GM12864 (cell line): ENCODE data around the gene HAUS3.
A peak's percentile ranks its signal among the peaks of the same experiment; 100 is the strongest.

ENCODE experiments used
- DNase-seq: peaks from one replicate; pipeline ENCODE4 v3.0.0-alpha.2; 2011; ENCODE audit warnings: low read depth
- H3K4me3 ChIP-seq: 2 replicates; pipeline ENCODE4 v1.5.1; 2011; ENCODE audit warnings: mild to moderate bottlenecking, low read depth, low read length, control low read depth
- TF ChIP-seq, protein P1 (sequence below): IDR thresholded peaks from 2 replicates; pipeline ENCODE4 v1.5.1; 2011; ENCODE audit warnings: low read depth, mild to moderate bottlenecking, moderate library complexity, low read length, control low read depth, inconsistent platforms; ENCODE audit errors: missing control alignments

HAUS3 gene

GRCh38 chr4:2262145-2262943, 20.4 kb upstream of the HAUS3 start:
- H3K4me3 ChIP-seq: peak overlapping the region; percentile 77
- TF ChIP-seq, protein P1, sequence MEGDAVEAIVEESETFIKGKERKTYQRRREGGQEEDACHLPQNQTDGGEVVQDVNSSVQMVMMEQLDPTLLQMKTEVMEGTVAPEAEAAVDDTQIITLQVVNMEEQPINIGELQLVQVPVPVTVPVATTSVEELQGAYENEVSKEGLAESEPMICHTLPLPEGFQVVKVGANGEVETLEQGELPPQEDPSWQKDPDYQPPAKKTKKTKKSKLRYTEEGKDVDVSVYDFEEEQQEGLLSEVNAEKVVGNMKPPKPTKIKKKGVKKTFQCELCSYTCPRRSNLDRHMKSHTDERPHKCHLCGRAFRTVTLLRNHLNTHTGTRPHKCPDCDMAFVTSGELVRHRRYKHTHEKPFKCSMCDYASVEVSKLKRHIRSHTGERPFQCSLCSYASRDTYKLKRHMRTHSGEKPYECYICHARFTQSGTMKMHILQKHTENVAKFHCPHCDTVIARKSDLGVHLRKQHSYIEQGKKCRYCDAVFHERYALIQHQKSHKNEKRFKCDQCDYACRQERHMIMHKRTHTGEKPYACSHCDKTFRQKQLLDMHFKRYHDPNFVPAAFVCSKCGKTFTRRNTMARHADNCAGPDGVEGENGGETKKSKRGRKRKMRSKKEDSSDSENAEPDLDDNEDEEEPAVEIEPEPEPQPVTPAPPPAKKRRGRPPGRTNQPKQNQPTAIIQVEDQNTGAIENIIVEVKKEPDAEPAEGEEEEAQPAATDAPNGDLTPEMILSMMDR: no peak
- DNase-seq: peak; percentile 97

- TF ChIP-seq, protein P1: no peak
- DNase-seq: no peak
These were observed 19.9 kb upstream of the HAUS3 start, which contains the start of gene MXD4 for GRCh38 chr4:2261853-2262144. TSS of gene MXD4 (minus strand) at chr4:2262109. CDS start at chr4:2261980, 129 bp downstream.

DNA sequence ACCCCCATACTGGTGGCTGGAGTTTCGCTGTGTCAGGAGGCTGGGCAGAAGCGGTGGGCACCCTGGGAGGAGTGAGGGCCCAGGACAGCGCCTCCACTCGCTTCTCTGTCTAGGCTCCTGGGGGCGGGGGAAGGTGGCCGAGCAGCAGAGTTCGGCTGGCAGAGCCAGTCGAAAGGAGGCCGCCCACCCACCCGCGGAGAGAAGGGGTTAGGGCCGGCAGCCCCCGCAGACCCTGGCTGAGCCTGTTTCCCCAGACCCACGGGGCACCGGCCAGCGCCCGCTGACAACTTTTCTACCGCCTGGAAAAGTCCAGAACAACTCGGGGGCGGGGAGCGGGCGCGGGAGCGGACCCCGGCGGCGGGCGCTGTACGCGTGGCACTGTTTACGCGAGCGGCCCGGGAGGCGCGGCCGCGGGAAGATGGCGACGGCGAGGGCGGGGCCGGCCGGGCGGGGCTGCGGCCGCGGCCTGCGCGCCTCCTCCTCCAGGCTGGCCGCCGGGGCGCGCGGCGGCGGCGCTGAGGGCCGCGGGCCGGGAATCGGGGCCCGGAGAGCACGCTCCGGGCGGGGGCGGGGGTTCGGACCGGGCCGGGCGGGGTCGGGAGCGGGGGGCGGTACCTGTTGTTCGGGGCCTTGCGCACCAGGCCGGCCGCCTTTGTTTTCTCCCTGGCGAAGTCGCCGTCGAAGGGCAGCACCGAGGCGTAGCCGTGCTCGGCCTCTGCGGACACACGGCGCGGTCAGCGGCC, 19.4 kb upstream of the HAUS3 start:
- DNase-seq: no peak
- TF ChIP-seq, protein P1: no peak
- peak overlapping the region; percentile 85 for H3K4me3 ChIP-seq

More at GRCh38 chr4:2261853-2262144, 19.9 kb upstream of the HAUS3 start, which contains the start of gene MXD4:
- peak within 1 kb of the TSS; percentile 85 for H3K4me3 ChIP-seq

DNA sequence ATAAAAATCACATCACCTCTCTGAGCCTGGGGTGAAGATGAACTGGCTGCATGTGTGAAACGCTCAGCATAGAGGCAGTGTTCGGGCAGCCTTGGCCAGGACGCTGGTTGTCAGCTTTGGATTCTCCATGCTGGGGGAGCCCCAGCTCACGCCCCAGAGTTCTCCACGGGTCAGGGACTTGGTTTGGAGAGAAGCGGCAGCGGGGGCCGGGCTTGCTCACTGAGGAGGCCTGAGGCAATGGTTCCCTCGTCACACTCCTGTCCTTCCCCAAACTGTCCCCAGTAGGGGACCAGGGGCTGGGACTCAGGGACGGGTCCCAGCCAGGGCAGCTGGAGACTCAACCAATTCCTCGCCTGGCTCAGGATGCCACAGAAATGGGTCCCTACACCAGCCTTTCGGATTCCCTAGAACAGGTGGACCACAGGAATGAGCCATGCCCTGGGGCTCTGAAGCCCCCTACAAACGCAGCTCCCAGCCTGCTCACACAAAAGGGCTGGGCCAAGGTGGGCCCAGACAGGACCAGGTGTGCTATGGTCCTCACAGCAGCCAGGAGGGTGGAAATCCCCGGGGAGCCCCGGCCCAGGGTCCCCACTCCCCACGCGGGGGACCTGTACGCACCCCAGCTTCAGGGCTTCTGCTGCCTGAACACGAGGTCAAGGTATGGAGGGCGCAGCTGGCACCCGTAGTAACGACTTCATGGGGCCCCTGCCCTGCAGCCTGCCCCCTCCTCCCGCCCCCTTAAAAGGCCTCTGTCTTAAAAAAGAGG, 18.6 kb upstream of the HAUS3 start:
- DNase-seq: no peak
- peak overlapping the region; percentile 85 for H3K4me3 ChIP-seq
- TF ChIP-seq, protein P1: no peak

DNA sequence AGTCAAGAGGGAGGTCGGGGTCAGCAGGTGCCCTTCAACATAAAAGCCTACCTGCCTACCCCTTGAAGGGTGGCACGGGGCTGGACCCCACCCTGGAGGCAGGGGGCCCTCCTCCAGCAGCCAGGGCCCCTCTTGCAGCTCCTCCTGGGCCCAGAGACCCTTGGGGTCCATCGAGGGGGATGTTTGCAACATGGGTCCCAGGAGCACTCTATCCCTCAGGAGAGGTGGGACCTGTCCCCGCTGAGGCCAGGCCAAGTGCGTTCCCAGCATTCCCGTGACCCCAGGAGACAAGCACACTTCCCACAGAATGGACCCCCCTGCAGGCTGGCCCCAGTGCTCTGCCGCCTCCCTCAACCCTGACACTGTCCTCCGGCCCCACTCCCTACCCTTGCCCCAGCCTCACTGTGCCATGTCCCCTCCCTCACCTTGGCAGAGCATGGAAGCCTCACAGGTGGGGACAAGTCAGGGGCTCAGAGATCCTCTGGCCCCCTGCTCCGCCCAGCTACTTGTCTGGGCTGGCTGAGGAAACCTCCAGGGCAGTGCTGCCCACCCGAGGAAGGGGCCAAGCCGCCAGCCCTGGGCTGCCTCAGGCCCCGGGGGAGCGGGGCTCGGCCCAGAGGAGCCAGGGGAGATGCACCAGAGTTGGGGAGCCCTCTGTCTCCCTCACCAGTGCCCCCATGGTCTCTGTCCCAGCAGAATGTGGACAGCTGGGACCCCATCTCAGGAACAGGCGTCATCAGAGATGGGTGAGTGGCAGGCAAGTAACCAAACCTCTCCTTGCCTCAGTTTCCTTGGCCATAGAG, 17.8 kb upstream of the HAUS3 start:
- no peak overlapping the region; the same call in 1 of the 2 replicates for H3K4me3 ChIP-seq
- TF ChIP-seq, protein P1: no peak
- DNase-seq: no peak

DNA sequence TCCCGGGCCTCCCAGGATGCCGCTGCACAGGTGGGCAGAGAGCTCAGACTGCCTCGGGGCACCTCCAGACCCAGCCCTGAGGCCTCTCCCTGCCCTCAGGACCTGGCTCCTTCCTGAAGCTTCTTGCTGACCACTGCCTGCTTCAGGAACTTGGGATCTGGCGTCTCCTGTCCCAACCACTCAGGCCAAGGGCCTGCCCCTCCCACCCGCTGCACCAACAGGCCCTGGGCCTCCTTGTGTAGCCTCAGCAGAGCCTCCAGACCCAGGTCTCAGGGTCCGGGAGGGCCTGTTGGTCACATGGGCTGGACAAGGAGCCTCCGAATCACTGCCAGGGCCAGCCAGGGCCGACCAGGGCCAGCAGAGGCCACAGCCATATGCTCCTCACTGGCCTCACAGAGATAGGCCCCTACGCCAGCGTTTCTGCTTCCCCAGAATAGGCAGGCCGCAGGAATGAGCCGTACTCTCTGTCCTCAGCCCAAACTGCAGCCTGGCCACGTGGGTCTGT, 17.2 kb upstream of the HAUS3 start:
- DNase-seq: no peak
- no peak overlapping the region for H3K4me3 ChIP-seq
- TF ChIP-seq, protein P1: no peak
